ENCODE results near the gene TAS2R31.
"Not testable (repeated sequence)": the region's sequence is repeated elsewhere in the genome, so short reads cannot be mapped to it uniquely, and the experiment has no call there.

The TAS2R31 gene, protein sequence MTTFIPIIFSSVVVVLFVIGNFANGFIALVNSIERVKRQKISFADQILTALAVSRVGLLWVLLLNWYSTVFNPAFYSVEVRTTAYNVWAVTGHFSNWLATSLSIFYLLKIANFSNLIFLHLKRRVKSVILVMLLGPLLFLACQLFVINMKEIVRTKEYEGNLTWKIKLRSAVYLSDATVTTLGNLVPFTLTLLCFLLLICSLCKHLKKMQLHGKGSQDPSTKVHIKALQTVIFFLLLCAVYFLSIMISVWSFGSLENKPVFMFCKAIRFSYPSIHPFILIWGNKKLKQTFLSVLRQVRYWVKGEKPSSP

DNA sequence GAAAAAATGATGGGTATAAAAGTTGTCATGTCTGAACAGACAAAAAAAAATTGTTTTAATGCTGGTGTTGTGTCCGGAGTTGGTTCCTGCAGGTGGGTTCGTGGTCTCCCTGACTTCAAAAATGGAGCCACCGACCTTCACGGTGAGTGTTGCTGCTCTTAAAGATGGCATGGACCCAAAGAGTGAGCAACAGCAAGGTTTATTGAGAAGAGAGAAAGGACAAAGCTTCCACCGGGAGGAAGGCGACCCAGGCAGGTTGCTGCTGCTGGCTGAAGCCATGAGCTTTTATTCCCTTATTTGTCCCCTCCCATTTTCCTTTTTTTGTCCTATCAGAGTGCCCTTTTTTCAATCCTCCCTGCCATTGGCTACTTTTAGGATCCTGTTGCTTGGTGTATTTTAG, at the start of gene TAS2R31:
TAS2R31 (minus strand) TSS at position 101 of the 400 bp plus-strand sequence; CDS start at position 29, 72 bp downstream.
- DNase-seq (ENCODE audit: low read depth in 2 of 3, low spot score in 1 of 3): no peak

GRCh38 chr12:11078246-11078645, 47.0 kb upstream of the TAS2R31 start:
- DNase-seq (ENCODE audit: low read depth in 2 of 3, low spot score in 1 of 3): no peak

- no peak for DNase-seq (ENCODE audit: low read depth in 2 of 3, low spot score in 1 of 3)
Measured at GRCh38 chr12:11075642-11076041, 44.4 kb upstream of the TAS2R31 start.

DNA sequence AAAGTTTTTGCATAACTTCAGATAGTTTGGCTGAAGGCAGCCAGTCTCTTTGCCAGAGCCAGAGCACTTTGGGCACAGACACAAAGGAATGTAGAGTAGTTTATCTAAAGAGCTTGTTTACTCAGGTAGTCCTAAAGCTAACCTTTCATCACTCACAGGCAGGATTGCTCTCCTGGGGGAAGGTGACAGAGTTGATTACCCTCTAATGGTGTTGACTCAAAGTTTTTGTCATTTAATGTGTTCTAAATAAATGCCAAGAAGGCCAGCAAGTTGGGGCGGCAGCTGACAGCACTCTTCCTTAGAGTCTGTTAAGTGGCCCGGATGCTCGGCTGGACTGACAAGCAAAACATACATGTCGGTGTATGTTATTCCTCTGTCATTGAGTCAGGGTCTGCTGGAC, 40.2 kb upstream of the TAS2R31 start:
- DNase-seq (ENCODE audit: low read depth in 2 of 3, low spot score in 1 of 3): no peak

- no peak for DNase-seq (ENCODE audit: low read depth in 2 of 3, low spot score in 1 of 3)
Measured at GRCh38 chr12:11070999-11071398, 39.8 kb upstream of the TAS2R31 start.

DNA sequence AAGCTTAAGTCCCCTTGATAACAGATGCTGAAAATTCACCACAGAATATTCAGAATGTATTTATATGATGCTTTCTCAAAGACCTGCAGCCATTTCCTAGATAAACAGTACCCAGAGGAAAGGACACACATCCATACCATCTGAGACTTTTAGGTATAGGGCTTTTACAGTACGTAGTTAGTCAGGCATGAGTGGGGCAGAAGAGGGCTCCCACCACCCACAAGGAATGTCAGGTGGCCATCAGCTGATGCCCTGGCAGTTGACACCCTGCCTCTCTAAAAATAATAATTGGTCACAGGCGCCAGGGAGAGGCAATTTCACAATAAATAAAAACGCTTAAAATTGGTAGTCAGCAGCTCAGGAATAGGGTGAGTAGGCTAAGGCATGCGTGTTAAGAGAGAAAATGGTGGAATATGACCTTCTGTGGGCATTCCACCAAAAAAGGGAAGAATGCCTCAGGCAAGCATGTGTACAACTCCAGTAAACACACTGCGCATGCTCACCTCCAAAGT, 38.7 kb upstream of the TAS2R31 start:
- DNase-seq (ENCODE audit: low read depth in 2 of 3, low spot score in 1 of 3): no peak

DNA sequence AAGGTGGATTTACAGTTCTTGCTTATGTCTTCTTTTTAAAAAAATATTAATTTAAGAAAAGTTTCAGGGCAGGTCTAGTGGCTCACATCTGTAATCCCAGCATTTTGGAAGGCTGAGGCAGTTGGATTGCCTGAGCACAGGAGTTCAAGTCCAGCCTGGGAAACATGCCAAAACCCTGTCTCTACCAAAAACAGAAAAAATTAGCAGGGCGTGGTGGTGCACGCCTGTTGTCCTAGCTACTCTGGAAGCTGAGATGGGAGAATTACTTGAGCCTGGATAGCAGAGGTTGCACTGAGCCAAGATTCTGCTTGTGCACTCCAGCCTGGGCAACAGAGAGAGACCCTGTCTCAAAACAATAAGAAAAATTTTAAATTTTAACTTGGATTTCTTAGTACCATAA, 36.3 kb upstream of the TAS2R31 start:
- DNase-seq (ENCODE audit: low read depth in 2 of 3, low spot score in 1 of 3): no peak

DNA sequence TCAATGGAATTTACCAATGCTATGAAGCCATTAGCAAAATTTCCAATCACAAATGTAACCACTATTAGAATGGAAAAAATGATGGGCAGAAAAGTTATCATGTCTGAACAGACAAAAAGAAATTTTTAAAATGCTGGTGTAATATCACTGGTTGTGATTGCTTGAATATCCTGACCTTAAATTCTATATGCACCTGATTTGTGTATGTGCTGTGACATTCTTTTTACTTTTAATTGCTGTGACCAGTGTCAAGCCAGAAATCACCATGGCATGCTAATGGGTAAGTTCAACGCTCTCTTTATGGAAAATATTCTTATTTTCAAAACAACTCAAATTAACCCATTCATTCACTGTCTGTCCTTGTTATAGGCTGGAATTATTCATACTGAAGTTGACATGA, 31.0 kb upstream of the TAS2R31 start, which contains the start of gene TAS2R46:
TAS2R46 (minus strand) TSS at position 101 of the 400 bp plus-strand sequence; CDS start at position 101, 0 bp downstream.
- not testable (repeated sequence) for DNase-seq (ENCODE audit: low read depth in 2 of 3, low spot score in 1 of 3)

- DNase-seq (ENCODE audit: low read depth in 2 of 3, low spot score in 1 of 3): no peak
Measured at GRCh38 chr12:11059784-11060183, 28.6 kb upstream of the TAS2R31 start.

DNA sequence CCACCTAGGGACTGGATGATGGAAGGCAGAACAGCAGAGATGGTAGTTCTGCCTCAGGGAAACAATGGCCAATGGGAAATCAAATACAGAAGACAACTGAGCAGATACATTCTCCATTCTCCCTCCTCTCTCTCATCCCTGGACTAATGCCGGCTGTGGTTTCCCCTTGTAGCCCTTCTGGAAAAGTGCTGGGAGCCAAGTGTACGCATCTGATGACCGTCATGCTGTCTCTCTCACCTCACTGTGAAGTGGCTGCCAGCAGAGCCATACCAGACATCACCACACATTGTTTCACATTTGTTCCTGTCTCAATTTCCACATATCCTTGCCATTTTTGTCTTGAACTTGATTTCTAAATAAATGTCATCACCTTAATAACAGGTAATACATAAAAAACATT, 27.8 kb upstream of the TAS2R31 start:
- DNase-seq (ENCODE audit: low read depth in 2 of 3, low spot score in 1 of 3): no peak

DNA sequence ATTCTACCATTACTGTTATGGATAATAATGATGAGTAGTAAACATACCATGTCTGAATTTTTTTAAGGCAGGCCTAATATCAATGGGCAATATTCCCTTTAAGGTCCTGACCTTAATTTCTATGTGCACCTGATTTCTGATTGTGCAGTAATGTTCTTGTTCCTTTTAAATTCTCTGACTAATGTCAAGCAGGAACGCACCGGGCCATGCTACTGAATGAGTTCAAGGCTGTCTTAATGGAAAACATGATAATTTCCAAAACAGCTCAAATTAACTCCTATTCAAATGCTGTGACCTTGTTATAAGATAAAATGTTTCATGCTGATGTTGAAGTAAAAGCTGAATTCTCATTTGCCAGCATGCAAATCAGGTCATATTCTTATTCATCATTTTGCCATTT, 24.1 kb upstream of the TAS2R31 start:
- DNase-seq (ENCODE audit: low read depth in 2 of 3, low spot score in 1 of 3): no peak

GRCh38 chr12:11049806-11050531, 18.8 kb upstream of the TAS2R31 start:
- not testable (repeated sequence) for DNase-seq (ENCODE audit: low read depth in 2 of 3, low spot score in 1 of 3)

DNA sequence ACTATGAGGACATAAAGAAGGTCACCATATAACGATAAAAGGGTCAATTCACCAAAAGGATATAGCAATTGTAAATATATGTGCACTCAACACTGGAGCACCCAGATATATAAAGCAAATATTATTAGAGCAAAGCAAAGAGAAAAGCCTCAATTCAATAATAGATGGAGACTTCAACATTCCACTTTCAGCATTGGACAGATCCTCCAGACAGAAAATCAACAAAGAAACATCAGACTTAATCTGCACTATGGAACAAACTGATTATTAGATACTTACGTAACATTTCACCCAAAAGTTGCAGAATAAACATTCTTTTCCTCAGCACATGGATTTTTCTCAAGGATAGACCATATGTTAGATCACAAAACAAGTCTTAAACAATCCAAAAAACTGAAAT, 10.2 kb upstream of the TAS2R31 start:
- not testable (repeated sequence) for DNase-seq (ENCODE audit: low read depth in 2 of 3, low spot score in 1 of 3)

- DNase-seq (ENCODE audit: low read depth in 2 of 3, low spot score in 1 of 3): no peak
Measured at GRCh38 chr12:11040162-11040561, 9.0 kb upstream of the TAS2R31 start.

- no peak for DNase-seq (ENCODE audit: low read depth in 2 of 3, low spot score in 1 of 3)
Measured at GRCh38 chr12:11039171-11039570, 8.0 kb upstream of the TAS2R31 start.

- not testable (repeated sequence) for DNase-seq (ENCODE audit: low read depth in 2 of 3, low spot score in 1 of 3)
Measured at GRCh38 chr12:11033959-11034358, 2.8 kb upstream of the TAS2R31 start.

DNA sequence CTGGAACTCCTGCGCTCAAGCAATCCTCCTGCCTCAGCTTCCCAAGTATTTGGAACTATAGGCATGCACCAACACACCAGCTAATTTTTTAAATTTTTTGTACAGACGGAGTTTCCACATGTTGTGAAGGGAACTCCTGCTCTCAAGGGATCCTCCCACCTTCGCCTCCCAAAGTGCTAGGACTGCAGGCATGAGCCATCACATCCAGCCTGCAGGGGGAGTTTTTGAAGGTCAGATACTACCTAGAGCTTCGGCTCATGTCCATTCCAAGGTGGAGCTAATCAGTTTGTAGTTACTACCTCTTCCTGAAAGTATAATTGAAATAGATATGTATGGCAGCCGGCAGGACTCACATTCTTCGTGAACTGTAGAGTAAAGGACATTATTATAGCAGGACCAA, 5.1 kb downstream of the TAS2R31 start:
- DNase-seq (ENCODE audit: low read depth in 2 of 3, low spot score in 1 of 3): no peak

GRCh38 chr12:11023387-11023786, 7.8 kb downstream of the TAS2R31 start:
- no peak for DNase-seq (ENCODE audit: low read depth in 2 of 3, low spot score in 1 of 3)

- DNase-seq (ENCODE audit: low read depth in 2 of 3, low spot score in 1 of 3): no peak
Measured at GRCh38 chr12:11022520-11022919, 8.7 kb downstream of the TAS2R31 start, which contains the start of gene TAS2R19. Gene TAS2R19, minus strand, starts transcription at chr12:11022620. Its CDS starts 49 bp downstream, at chr12:11022571.

GRCh38 chr12:11016937-11017336, 14.3 kb downstream of the TAS2R31 start:
- DNase-seq (ENCODE audit: low read depth in 2 of 3, low spot score in 1 of 3): no peak

- DNase-seq (ENCODE audit: low read depth in 2 of 3, low spot score in 1 of 3): no peak
Measured at GRCh38 chr12:11015775-11016430, 15.3 kb downstream of the TAS2R31 start.

- no peak for DNase-seq (ENCODE audit: low read depth in 2 of 3, low spot score in 1 of 3)
Measured at GRCh38 chr12:11014234-11014633, 17.0 kb downstream of the TAS2R31 start.
